AML-193 (cell line): ENCODE measurements around the gene SERAC1.

ENCODE experiments used
- DNase-seq, 2 experiments: peaks; one replicate each; lab custom pipeline; 2025; lab: John Stamatoyannopoulos, UW

SERAC1 gene

GRCh38 chr6:158077676-158078075, 90.4 kb downstream of the SERAC1 start:
- no peak for DNase-seq

- DNase-seq, result no peak
Measured at GRCh38 chr6:158076548-158076947, 91.5 kb downstream of the SERAC1 start.

GRCh38 chr6:158073776-158074175, 94.3 kb downstream of the SERAC1 start:
- DNase-seq, result no peak

GRCh38 chr6:158072083-158072721, 95.9 kb downstream of the SERAC1 start:
- peak; percentile 41 to 49 for DNase-seq

- no peak for DNase-seq
Measured at GRCh38 chr6:158071121-158072082, 96.7 kb downstream of the SERAC1 start.

GRCh38 chr6:158070513-158070912, 97.5 kb downstream of the SERAC1 start:
- DNase-seq, result no peak

- no peak for DNase-seq
Measured at GRCh38 chr6:158069800-158070195, 98.3 kb downstream of the SERAC1 start.

GRCh38 chr6:158068893-158069799, 98.9 kb downstream of the SERAC1 start:
- no peak for DNase-seq

GRCh38 chr6:158068156-158068892, 99.7 kb downstream of the SERAC1 start:
- no peak for DNase-seq

- no peak for DNase-seq
Measured at GRCh38 chr6:158067436-158068015, 100.5 kb downstream of the SERAC1 start.

GRCh38 chr6:158066136-158066781, 101.8 kb downstream of the SERAC1 start:
- DNase-seq, result no peak

GRCh38 chr6:158064725-158065251, 103.3 kb downstream of the SERAC1 start:
- DNase-seq, result no peak

- no peak for DNase-seq
Measured at GRCh38 chr6:158063736-158064135, 104.3 kb downstream of the SERAC1 start.

- DNase-seq, result no peak
Measured at GRCh38 chr6:158061709-158062461, 106.2 kb downstream of the SERAC1 start.

- no peak for DNase-seq
Measured at GRCh38 chr6:158061361-158061708, 106.7 kb downstream of the SERAC1 start.

- DNase-seq, result no peak
Measured at GRCh38 chr6:158060455-158061360, 107.4 kb downstream of the SERAC1 start.
